BJ (cell line): ENCODE results near the gene ZBTB42. TPM values are rescaled to one million over a fixed set of nuclear protein-coding genes. Genes with fewer than 3 reads are reported as not detected.

Experiments
- CTCF ChIA-PET: fragments of 350-600 bp; formaldehyde crosslinking; extraction: SDS; loops from one replicate; lab custom pipeline; 2021; ENCODE audit warnings: antibody characterized with exemption, inconsistent platforms; lab: Yijun Ruan, JAX
- POLR2A ChIA-PET: fragments of 300-600 bp; sonication (Branson Sonifier 250); formaldehyde crosslinking; extraction: SDS; loops from one replicate; lab custom pipeline; 2021; ENCODE audit warnings: antibody characterized with exemption; lab: Charles Lee
- DNase-seq: peaks from one replicate; pipeline ENCODE4 v3.0.0-alpha.2; 2011; ENCODE audit warnings: low read depth
- H3K27me3 ChIP-seq: 2 replicates; pipeline ENCODE4 v1.6.0; 2011; ENCODE audit warnings: low read length; ENCODE audit not compliant: control insufficient read depth, insufficient read depth
- H3K36me3 ChIP-seq: 2 replicates; pipeline ENCODE4 v1.5.1; 2011; ENCODE audit warnings: low read length; ENCODE audit not compliant: control insufficient read depth, insufficient read depth
- H3K4me3 ChIP-seq: 2 replicates; pipeline ENCODE4 v1.5.1; 2011; ENCODE audit warnings: low read depth, mild to moderate bottlenecking, control low read depth, low read length
- CTCF ChIP-seq: IDR thresholded peaks from 2 replicates; pipeline ENCODE4 v1.5.1; 2011; ENCODE audit warnings: low read depth, mild to moderate bottlenecking, control low read depth, inconsistent platforms, low read length, moderate library complexity; ENCODE audit not compliant: insufficient read depth
- polyA plus RNA-seq: library from polyadenylated mRNA; depleted of rRNA; stranded (reverse); fragments of >200 nt; gene quantifications from 2 replicates; pipeline ENCODE4 v1.2.3, GENCODE V29; 2011

Gene ZBTB42
- polyA plus RNA-seq, 1 experiment, result 2.7 TPM

GRCh38 chr14:104804481-104805325, 3.8 kb downstream of the ZBTB42 start:
- no peak for DNase-seq
- ChIA-PET CTCF (interaction anchor here (0.6 to 1.3 kb wide), 3 partner anchors 21 to 36 kb away, joined by 3 to 4 read pairs (median 3); no protein-coding TSS in a partner anchor), POLR2A (no interaction called here)
- peaks cover 1% of the 10 kb centered on the region; the same call in 1 of the 2 replicates for H3K36me3 ChIP-seq
- no peaks in the 10 kb centered on the region for H3K27me3 ChIP-seq
- TF ChIP-seq CTCF, result no peak
- no peak overlapping the region for H3K4me3 ChIP-seq

GRCh38 chr14:104805326-104805678, 4.4 kb downstream of the ZBTB42 start:
- DNase-seq, result no peak
- peaks cover 1% of the 10 kb centered on the region; the same call in 1 of the 2 replicates for H3K36me3 ChIP-seq
- no peaks in the 10 kb centered on the region for H3K27me3 ChIP-seq
- ChIA-PET CTCF (interaction anchor here (0.6 to 1.3 kb wide), 5 partner anchors 22 to 377 kb away, joined by 3 to 4 read pairs (median 3); no protein-coding TSS in a partner anchor), POLR2A (no interaction called here)
- H3K4me3 ChIP-seq, result no peak overlapping the region
- TF ChIP-seq CTCF, result no peak

- POLR2A ChIA-PET, result no interaction called here
- Histone ChIP-seq H3K36me3 (peaks cover 1% of the 10 kb centered on the region; the same call in 1 of the 2 replicates), H3K4me3 (no peak overlapping the region), H3K27me3 (no peaks in the 10 kb centered on the region)
- CTCF ChIA-PET, result interaction anchor here (0.6 to 1.3 kb wide), 5 partner anchors 21 to 377 kb away, joined by 3 to 4 read pairs (median 3); no protein-coding TSS in a partner anchor
- no peak for DNase-seq
- no peak for TF ChIP-seq CTCF
Measured at GRCh38 chr14:104805941-104806624, 5.2 kb downstream of the ZBTB42 start.

DNA sequence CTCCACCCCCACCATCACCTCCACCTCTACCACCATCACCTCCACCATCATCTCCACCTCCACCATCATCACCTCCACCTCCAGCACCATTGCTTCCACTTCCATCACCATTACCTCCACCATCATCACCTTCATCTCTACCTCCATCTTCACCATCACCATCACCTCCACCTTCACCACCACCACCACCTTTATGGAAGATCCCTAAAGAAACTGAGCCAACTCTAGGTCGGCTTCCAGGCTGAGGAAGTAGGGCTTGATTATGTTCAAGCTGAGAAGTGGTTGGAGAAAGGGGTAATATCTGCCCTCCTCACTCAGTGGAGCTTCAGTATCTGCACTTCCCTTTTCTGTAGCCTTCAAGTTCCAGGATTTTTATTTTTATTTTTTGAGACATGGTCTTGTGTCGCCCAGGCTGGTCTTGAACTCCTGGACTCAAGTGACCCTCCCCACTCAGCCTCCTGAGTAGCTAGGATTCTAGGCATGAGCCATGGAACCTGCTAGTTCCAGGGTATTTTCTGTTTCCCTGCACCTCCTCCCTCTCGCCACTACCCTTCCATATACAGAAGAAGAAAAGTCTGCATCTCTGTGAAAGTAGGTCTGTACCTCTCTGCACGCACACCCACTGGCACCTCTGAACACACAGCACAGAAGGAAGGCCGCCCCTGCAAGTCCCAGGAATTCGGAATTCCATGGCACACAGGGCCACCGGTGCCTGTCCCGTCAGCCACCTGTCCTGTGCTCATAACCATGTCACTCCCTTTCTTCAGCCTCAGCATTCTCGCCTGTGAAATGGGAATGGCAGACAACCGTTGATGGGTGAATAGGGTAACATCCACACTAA, 5.9 kb downstream of the ZBTB42 start:
- no peak for DNase-seq
- CTCF ChIA-PET, result no interaction called here
- peaks cover 1% of the 10 kb centered on the region; the same call in 1 of the 2 replicates for H3K36me3 ChIP-seq
- TF ChIP-seq CTCF, result no peak
- H3K27me3 ChIP-seq, result no peaks in the 10 kb centered on the region
- no peak overlapping the region for H3K4me3 ChIP-seq
- POLR2A ChIA-PET, result no interaction called here
